Hippocampal formation (tissue), 2 donors: ENCODE data around the gene ADAP1.

Source experiments
- DNase-seq, 2 donors: peaks; one replicate each; lab custom pipeline; 2025; lab: John Stamatoyannopoulos, UW

The ADAP1 gene

DNA sequence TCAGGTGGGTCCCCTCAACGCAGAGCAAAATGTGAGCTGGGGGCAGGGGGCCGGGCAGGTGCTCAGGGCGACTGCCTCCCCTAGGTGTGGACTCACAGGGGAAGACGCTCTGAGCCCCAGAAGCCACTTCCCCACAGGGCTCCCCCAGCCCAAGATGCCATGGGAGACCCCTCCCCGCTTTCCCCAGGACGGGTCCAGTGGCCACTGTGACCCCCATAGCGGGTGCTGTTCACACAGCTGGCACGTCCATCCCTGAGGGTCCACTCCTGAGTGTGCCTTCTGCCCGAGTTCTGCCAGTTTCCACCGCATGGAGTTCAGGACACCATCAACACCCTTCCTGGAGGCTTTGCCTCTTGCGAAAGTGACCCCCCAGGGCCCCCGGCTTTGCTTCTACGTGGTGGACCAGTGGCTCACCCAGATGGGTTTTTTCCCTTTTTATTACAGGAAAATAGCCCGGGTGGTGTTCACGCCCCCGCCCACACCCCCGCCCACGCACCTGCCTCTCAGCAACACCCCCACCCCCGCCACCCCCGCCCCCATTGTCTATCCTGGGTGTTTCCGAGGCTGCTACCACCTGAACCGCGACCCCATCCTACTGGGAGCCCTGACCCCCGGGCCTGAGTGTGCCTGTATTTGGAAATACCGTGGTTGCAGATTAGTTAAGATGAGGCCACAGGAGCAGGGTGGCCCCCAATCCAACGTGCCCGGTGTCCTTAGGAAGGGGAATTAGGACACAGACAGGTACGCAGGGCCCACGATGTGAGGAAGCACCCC is 32.0 kb downstream of the ADAP1 start:
- no peak for DNase-seq

DNA sequence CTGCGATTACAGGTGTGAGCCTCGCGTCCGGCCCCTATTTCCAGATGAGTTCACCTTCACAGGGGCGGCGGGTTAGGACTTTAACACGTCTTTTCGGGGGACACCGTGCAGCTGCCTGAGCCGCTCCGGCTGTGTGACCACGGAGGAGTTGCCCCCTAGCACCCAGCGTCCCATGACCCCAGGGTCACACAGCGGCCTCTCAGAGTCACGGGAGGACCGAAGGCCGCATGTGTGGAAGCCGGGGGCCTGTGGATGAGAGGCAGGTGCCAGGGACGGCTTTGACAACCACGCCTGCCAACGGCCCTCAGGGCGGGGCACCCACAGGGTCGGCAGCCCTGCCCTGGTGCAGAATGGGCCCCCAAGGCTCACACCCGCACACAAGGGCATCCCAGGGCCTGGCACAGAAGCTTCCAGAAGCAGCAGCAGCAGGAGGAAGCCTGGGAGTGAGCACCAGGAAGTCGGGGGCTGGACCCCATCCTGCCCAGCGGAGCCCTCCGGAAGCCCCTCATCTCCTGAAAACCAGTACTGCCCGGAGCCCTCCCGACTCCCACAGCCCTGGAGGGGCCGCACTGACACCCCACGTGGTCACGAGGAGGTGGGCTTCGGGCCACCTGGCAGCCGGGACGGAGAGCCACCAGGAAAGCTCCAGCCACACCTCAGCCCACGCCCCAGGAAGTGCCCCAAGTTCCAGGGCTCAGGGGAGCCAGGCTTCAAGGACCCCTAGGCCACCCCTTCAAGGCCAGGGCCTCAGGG is 32.7 kb downstream of the ADAP1 start:
- DNase-seq = no peak

DNA sequence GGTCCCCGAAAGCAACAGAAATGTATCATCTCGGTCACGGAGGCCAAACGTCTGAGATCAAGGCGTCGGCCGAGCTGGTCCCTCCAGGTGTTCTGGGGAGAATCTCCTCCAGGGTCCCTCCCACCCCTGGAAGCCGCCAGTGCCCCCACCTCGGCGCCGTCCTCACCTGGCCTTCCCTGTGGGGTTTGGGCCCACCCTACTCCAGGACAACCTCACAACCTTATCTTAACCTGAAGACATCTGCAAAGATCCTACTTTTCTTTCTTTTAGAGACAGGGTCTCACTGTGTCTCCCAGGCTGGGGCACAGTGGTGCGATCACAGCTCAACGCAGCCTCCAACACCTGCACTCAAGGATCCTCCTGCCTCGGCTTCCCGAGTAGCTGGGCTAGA is 33.4 kb downstream of the ADAP1 start:
- no peak for DNase-seq

DNA sequence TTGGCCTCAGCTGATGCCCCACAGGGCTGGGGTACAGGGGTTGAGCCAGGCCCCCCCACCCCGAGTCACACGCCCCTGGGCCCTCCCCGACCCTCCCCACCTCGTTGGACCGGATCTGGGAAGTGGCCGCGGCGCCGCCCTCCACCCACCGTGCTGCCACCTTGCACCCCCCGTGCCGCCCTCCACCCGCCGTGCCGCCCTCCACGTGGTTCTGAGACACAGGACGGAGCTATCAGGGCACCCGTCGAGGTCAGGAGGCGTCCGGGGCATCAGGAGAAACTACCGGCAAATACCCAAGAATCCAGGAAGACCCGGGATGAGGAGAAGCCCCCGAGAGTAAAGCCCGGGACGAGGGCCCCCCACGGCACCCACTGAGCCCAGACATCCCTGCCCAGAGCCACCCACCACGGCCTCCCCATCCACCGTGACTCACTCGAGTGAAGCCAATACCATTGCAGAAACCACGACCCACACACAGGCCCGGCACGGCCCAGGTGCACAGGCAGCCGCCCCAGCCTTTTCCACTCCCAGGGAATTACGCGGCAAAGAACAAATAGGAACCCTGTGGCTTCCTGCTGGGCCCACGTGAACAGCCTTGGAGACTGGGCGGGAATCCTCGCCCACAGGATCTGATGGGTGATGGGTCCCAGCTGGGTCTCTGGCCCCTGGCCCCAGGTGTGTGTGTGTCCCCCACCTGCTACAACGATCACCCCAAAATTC is 34.0 kb downstream of the ADAP1 start:
- no peak for DNase-seq

DNA sequence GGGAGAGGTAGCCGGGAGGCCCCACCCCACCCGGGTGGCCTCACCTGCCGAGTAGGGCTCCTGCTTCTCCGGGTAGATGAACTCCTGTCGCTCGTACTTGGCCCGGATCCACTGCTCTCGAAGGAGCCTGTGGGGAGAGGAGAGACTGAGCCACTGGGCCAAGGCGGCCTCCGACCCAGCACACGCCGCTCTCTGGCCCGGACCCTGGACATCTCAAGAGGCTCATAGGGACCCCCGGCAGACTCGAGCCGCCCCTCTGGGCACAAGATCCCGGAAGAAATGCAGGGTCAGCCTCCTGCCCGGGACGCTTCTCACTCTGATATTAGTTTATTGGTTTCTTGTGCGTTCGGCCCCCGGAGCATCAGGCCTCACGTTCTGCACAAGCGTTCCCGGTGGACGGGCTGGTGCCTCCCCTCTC is 34.5 kb downstream of the ADAP1 start:
- no peak for DNase-seq

DNA sequence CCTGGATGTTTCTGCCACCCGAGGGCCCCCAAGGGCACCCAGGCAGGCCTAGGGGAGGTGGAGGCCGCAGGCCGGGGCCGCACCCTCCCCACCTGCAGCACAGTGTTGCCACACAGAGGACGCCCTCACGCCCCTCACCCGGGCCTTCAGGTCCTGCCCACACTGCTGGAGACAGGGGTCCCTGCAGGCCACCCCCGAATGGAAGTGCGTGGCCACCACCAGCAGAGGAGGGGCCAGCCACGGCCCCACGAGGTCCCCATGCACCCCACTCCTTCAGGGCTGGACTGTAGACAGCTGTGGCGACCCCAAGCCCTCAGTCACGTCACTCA is 35.4 kb downstream of the ADAP1 start:
- DNase-seq = no peak

DNA sequence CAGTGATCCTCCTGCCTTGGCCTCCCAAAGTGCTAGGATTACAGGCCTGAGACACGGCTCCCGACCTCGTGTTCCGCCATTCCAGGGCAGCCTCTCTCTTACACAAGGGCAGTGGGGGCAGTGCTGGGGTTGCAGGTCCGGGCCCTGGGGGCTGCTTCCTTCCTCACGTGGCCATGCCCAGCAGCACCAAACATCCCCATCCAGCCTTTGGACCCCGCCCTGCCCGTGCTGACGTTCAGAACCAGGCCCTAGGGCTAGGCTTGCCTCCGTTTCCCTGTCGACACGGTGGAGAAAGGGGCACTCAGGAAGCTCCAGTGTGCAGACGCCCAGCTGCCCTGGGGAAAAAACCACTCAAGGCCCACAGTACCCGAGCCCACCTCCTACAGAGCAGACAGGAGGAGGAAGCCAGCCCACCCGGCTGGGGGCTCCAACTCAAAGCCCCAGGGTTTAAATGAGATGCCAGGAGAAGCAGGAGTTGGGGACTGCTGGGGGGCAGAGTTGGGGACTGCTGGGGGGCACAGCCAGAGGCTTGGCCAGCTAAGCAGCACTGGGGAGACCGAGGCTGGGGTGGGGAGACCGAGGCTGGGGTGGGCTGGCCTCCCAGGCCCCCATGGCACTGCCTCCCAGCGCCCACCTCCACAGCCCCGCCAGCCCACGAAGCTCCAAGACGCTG is 35.9 kb downstream of the ADAP1 start:
- DNase-seq = no peak

DNA sequence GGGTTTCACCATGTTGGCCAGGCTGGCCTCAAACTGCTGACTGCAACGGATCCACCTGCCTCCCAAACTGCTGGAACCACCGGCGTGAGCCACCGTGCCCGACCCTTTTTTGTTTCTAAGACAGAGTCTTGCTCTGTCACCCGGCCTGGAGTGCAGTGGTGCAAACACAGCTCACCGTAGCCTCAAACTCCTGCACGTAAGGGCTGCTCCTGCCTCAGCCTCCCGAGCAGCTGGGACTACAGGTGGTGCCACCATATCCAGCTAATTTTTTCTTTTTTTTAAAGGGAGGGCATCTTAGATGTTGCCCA is 36.4 kb downstream of the ADAP1 start:
- no peak for DNase-seq

DNA sequence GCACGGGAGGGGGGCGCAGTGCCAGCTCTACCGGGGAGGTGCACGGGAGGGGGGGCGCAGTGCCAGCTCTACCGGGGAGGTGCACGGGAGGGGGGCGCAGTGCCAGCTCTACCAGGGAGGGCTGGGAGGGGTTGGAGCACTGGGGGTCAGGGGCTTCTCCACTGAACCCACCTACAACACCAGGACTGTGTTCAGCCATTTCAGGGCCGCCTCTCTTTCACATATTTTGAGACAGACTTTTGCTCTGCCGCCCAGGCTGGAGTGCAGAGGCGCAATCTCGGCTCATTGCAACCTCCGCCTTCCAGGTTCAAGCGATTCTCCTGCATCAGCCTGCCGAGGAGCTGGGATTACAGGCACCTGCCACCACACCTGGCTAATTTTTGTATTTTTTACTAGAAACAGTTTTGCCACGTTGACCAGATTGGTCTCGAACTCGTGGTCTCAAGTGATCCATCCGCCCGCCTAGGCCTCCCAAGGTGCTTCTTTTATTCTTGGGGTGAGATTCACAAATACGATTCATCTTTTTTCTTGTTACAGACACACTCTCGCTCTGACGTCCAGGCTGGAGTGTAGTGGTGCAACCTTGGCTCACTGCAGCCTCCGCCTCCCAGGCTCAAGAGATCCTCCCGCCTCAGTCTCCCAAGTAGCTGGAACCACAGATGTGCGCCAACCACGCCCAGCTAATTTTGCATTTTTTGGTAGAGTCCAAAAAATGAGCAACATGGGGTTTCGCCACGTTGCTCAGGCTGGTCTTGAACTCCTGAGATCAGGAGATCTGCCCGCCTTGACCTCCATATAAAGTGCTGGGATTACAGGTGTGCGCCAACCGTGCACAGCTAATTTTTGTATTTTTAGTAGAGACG is 37.0 kb downstream of the ADAP1 start:
- no peak for DNase-seq

DNA sequence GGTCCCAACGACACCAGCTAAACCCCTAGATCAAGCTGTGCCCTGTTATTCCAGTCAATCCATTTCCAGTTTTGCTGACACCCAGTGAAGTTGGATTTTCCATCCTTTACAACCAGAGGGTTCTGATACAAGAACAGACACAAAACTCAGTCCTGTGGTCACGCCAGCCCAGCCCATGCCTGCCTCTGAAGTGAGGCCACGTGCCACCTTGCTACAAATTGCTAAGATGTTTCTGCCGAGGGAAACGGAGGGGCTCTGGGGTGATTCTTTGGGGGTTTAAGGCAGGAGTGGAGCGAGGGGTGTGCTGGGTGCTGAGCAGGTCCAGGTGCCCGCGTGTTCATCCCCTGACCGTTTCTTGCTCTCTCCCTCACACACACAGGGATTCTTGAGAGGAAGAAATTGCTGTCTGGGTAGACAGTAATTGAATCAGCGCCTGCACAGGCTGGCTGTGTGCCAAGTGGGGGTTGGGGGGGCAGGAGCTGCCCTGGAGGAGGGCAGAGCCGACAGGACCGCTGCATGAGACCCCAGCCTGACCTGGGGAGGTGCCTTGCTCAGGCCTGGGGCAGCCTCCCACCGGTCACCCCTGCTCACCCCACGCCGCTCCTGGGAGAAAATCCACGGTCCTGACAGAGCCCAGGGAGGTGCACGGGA is 38.1 kb downstream of the ADAP1 start:
- DNase-seq = no peak

DNA sequence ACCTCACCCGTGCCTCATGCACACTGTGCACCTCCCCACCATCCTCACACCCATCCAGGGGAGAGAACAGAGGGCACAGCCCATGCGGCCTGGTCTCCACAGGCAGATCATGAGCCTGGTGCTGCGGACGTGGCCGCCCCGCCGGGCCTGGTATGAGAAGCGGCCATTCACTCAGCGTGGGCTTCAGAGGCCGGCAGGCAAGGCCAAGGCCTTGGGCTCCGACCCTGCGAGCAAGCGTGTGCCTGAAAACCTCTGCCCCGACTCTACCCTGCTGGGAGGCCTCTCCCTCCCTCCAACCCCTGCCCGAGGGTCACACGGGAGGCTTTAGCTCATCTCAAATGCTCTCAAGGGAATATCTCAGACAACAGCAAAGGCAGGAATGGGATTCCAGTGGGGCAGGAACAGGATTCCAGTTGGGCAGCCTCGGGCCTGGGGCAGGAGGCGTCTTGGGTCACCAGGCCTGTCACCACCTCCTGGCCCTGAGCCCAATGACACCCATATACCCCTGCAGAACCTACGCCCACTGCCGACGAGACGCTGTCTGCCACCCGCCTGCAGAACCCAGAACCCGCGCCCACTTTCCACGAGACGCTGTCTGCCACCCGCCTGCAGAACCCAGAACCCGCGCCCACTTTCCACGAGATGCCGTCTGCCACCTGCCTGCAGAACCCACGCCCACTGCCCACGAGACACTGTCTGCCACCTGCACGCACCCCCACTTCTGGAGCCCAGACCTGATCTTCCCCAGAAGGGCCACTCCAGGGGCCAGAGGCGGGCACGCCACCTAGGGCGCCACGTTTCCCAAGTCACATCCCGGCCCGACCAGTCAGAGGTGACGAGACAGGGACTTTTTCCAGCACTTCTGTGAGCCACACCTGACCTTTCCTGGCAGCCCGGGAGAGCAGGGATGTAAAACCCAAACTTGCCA is 38.9 kb downstream of the ADAP1 start:
- DNase-seq = no peak

DNA sequence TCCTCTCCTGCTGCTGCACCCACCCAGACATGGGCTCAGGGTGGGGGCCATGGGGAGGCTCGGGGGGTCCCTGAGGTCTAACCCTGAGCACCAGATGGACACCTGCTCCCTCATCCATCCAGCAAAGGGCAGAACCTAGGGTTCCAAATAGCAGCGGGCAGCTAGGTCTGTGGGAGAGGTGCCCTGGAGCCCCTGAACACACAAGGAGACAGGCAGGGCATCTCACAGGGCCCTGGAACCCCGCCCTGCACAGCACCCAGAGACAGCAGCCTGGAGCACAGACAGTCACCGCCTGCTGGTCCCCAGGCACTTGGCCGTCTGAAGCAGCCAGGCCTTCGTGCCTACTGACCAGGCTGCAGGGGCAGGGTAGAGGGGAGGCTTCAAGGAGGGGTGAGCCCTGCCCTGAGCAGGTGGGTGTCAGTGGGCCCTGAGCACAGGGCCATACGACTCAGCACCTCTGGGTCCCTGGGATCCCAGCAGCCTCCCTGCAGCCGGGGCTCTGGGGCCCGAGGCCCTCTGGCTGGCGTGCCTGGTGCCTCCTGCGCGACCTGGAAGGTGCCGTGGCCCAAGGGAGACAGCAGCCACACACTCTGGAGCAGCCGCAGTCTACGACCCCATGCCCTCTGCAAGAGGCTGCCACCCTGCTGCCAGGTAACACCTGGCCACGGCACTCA is 39.8 kb downstream of the ADAP1 start:
- DNase-seq = no peak

DNA sequence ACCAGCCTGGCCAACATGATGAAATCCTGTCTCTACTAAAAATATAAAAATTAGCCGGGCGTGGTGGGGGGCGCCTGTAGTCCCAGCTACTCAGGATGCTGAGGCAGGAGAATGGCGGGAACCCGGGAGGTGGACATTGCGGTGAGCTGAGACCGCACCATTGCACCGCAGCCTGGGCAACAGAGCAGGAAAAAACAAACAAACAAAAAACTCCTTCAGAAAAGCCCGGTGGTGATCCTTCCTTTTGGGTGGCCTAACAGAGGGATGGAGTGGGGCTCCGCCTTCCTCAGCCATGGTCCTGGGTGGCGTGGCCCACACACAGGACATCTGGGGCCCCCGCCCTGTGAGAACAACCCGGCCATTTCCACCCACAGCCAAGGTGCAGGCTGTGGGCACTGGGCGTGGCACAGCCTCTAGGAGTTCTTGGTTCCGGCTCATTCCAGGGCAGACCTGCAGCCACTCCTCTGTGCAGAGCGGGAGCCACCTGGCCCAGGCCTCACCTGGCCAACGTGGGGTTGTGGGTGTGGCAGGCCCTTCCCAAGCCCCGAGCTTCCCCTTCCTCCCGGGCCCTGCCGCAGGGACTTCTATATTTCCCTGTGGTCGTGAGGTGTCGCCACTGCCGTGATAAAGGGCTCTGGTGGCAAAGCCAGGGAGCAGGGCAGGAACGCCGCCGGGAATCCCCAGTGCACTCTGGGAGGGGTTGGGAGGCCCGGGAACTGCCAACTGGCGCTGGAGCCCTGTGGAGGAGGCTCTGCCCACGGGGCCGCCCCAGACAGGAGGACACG is 40.6 kb downstream of the ADAP1 start:
- peak; percentile 67 to 80 for DNase-seq

DNA sequence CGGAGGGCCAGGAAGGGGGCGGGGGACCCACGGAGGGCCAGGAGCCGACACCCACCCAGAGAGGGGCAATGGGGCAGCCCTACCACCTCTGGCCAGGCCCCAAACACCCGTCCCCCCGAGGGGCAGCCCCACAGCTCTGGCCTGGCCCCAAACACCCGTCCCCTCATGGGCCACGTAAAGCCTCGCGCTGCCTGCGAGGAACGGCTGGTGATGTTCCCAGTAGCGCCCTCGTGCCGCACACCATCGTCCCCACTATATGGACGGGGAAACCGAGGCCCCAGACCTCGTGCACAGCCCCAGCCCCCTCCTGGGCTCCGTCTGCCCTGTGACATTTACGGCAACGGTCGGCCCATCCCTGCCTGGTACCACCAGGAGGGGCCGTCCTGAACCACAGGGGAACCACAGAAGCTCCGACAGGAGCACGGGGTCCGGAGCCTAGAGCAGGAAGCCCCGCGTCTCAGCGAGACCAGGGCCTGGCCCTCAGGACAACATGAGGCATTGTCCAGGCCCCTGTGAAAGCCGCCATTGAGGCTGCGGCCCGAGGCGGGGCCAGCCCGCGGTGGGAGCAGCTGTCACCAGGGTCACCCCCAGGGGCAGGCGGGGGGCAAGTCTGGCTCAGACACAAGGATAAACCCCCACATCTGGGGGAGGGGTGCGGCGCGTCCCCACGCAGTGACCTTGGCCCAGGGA is 42.5 kb downstream of the ADAP1 start:
- DNase-seq = peak; percentile 67 to 86

DNA sequence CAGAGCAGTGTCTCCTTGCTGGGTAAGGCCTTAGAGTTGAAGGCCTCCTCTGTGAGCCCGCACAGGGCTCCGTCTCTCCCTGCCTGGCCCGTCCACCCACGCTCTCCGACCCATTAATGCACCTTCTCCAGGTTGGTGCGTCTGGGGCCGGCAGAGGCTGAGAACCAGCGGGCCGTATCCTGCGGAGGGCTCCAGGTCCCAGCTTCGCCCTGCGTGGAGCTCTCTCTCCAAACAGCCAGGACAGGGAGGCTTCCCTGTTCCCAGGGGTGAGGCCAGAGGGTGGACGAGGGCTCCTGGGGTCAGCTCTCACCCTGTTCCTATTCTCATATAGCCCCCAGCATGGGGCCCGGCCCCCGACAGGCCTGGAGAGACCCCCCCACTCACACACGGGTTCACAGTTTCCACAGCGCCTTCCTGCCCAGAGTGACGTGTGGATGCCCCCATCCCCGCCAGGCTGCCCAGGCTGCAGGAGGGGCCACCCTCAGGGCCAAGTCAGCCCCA is 43.5 kb downstream of the ADAP1 start:
- no peak for DNase-seq

DNA sequence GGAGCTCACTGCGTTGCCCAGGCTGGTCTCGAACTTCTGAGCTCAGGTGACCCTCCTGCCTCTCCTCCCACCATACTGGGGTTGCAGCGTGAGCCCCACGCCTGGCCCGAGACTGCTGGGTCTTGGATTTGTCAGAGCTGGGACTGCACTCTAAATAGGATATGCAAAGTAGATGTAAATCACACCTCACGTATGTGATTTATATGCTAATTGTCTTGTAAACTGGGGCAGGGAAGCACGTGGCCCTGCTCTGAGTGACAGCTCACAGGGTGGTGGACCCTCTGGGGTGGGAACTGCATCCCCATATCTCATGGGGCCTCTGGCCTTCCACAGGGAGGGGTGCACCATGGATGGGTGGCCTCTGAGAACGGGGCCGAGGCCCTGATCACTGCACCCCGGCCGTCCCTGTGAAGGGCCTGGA is 44.0 kb downstream of the ADAP1 start:
- DNase-seq = no peak
